HG02884 (cell line): Measurements from ENCODE around the gene B9D2.
"Not testable (repeated sequence)": the region's sequence is repeated elsewhere in the genome, so short reads cannot be mapped to it uniquely, and the experiment has no call there.

ENCODE experiments used
- ATAC-seq: cut with Tn5 transposase; IDR thresholded peaks from one replicate; pipeline ENCODE4 v1.9.1; 2021; ENCODE audit warnings: mild to moderate bottlenecking, moderate library complexity; ENCODE audit not compliant: unreplicated experiment

Gene B9D2

DNA sequence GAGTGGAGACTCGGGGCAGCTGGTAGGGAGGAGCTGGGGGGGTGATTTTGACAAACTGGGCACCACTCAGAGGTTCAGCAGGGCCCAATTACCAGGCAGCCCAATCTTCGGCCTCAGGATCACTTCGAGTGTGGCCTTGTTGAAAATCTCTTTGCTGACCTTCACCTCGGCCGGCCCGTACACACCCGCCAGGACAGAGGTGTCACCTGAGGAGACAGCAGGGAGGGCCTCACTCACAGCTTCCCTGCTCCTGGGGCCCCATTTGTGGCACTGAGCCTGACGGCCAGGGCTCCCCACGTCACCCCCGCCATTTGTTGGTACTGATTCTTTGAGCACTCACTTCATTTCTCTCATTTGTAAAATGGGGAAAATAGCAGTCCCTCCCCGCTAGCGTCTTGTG lies 28.8 kb upstream of the B9D2 start:
- ATAC-seq = no peak

DNA sequence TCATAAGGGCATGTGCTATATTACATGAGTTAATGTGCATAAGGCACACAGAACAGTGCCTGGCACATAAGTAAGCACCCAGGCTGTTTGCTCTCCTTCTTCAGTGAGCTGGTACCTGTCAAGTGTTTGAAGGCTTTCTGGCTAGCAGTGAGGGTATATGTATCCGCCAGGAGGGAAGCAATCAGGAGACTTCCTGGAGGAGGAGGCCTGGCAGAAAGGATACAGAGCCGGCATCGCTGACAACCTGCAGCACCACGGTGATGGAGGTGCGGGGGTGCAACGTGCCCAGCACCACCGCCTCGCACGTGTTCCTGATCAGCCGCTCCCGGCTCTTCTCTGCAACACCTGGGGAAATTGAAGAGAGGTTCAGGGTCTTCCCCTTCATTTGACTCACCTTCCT lies 27.7 kb upstream of the B9D2 start:
- ATAC-seq = no peak

DNA sequence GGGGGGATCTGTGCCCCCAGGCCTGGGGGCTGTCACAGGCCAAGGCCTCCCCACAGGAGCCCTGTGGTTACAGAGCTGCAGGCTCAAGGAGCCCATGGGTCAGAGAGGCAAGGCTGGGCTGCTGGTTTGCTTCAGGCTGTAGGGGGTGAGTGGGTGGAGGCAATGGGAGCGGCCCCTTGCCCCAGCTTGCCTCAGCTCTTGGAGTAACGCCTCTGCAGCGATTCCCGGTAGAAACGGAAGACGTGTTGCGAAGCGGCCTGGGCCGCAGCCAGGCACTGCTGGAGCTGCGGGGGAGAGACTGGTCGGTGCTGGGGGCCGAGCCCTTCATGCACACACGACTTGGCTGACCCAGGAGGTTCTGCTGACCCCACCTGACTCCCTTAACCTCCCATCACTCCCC lies 22.5 kb upstream of the B9D2 start:
- no peak for ATAC-seq

DNA sequence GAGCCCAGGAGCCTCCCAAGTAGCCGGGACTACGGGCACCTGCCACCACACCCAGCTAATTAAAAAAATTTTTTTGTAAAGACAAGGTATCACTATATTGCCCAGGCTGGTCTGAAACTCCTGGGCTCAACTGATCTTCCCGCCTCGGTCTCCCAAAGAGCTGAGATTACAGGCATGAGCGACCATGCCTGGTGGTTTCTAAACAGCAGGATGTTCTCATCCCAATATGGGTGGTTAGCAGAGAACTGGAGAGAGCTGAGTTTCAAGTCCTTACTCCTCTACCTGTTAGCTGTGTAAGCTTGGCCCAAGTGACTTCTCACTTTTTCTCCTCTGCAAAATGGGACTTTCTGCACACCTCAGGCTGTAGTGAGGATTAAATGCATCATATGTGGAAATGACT lies 20.4 kb upstream of the B9D2 start:
- ATAC-seq = no peak

DNA sequence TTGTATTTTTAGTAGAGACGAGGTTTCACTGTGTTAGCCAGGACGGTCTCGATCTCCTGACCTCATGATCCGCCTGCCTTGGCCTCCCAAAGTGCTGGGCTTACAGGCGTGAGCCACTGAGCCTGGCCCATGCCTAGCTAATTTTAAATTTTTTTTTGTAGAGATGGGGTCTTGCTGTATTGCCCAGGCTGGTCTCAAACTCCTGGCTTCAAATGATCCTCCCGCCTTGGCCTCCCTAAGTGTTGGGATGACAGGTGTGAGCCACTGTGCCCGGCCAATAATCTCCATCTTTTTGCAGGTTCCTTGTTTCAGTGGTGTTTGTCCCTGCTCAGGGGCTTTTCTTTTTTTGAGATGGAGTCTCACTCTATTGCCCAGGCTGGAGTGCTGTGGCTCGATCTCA lies 17.6 kb upstream of the B9D2 start:
- ATAC-seq = not testable (repeated sequence)

DNA sequence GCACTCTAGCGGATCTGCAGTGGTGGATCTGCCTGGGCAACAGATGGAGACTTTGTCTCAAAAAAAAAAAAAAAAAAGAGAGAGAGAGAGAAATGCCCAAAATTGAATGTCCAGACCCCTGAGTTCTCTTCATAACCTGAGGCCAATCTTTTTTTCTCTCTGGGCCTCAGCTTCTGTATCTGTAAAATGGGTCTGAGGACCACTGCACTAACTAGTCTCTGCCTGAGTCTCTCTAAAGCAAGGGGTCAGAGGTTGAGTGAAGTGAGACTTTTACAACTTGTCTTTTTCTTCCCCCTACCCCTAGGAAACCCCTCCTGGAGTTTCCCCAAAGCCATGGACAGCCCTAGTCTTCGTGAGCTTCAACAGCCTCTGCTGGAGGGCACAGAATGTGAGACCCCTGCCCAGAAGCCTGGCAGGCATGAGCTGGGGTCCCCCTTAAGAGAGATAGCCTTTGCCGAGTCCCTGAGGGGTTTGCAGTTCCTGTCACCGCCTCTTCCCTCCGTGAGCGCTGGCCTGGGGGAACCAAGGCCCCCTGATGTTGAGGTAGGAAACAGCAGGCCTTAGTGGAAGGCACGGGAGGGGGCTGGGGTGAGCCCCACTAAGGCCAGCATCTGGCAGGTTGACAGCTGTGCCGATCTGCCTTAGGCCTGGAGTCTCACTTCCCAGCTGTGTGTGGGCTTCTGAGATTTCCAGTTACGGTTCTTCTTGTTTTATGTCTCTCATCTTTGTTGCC lies 14.2 kb upstream of the B9D2 start:
- ATAC-seq = no peak

DNA sequence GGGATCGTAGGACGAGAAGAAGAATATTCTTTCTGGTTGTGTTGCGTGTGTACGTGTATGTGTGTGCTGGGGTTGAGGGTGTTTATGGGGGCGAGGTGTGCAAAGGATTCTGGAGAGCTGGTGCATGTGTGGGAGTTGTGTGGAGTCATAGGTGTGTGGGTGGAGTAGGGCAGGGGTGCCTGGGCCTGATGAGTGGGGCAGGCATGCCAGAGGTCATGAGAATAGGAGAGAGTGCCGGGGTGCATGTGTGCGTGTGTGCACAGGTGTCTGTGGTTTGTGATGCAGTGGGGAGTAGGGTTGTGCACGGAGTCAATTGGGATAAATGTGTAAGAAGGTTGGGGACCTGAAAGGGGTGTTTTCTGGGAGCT lies 13.0 kb upstream of the B9D2 start:
- no peak for ATAC-seq

DNA sequence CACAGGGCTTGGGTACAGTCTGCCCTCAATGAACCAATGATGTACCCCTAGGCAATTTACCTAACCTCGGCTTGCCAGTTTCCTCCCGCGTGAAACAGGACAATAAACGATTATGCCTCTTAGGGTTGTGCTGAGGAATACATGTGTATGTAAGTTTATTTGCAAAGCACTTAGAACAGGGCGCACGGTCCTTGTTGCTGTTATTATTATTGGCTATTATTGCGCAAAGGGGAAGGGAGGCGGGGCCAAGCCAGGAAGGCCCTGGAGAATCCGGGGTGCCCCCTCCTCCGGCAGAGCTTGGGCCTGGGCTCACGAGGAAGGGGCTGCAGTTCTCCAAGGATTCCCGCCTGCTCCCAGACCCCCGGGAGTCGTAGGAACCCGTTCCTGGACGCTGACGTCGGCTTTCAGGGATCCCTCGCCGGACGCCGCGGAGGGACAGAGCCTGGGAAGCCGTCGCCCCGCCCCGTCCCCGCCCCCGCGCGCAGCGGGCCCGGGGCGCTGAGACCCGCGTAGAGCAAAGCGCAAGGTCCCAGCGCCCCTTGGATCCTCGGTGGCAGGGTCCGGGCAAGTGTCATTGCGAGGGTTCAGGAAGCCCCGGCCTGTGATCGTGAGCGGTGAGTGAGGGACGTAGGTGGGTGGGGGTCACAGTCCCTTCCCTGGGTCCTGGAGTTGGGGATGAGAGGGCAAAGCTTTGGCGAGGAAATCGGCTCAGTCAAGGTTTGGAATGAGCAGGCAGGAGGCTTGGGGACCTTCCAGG lies 12.5 kb upstream of the B9D2 start, which contains the start of gene TMEM91:
Gene TMEM91 (plus strand): TSS at position 293 of the 757 bp plus-strand sequence. CDS start 1,777 bp downstream, outside the sequence.
- ATAC-seq = no peak

DNA sequence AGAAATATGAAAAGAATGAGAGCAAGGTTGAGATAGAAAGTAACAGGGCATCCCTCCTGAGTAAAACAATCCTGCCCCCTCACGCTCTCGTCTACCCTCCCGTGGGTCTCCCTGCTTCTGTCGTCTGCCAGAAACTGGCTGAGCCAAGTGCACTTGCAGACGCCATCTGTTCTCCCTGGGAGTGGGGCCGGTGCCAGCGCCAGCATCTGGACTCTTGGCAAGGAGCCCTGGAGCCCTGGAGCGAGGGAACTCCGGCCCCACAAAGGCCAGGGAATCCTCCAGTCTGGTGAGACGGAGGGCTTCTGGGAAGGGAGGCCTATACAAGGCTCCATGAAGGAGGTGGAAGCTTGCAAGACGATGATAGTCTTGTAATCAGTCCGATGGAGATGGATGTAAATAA lies 10.0 kb upstream of the B9D2 start:
- ATAC-seq = no peak

DNA sequence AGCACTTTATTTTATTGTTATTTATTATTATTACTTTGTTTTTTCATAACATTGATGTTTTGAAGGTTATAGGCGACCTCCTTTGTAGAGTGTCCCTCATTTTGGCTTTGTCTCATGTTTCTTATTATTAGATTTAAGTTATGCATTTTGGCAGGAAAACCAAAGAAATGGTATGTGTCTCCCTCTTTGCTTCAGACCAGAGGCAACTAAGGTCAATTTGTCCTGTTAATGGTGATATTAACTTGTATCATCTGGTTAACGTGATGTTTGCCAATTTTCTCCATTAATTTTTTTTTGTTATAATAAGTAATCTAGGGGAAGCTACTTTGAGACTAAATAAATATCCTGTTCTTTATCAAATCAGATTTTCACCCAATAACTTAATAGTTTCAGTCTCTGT lies 8.6 kb upstream of the B9D2 start:
- ATAC-seq = no peak

DNA sequence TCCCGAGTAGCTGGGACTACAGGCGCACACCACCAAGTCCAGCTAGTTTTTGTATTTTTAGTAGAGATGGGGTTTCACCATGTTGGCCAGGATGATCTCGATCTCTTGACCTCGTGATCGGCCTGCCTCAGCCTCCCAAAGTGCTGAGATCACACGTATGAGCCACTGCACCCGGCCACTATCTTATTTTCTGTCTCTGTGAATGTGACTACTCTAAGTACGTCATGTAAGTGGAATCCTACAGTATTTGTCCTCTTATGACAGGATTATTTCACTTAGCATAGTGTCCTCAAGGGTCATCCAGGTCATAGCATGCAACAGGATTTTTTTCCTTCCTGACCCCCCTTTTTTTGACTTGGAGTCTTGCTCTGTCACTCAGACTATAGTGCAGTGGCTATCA lies 7.6 kb upstream of the B9D2 start:
- ATAC-seq = no peak

DNA sequence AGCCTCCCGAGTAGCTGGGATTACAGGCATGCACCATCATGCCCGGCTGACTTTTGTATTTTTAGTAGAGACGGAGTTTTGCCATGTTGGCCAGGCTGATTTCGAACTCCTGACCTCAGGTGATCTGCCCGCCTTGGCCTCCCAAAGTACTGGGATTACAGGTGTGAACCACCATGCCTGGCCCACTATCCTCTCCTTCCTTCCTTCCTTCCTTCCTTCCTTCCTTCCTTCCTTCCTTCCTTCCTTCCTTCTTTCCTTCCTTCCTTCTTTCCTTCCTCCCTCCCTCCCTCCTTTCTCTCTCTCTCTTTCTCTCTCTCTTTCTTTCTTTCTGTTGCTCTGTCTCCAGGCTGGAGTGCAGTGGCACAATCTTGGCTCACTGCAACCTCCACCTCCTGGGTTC lies 7.2 kb upstream of the B9D2 start:
- not testable (repeated sequence) for ATAC-seq

DNA sequence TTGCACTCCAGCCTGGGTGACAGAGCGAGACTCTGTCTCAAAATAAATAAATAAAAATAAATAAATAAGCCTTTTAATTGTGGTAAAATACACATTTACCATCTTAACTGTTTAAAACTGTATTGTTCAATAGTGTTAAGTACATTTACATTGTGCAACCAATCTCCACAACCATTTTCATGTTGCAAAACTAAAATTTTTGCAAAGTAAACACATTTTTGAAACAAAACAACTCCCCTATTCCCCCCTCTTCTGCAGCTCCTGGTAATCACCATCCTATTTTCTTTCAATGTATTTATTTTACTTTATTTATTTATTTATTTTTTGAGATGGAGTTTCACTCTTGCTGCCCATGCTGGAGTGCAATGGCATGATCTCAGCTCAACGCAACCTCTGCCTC lies 5.8 kb upstream of the B9D2 start:
- no peak for ATAC-seq

DNA sequence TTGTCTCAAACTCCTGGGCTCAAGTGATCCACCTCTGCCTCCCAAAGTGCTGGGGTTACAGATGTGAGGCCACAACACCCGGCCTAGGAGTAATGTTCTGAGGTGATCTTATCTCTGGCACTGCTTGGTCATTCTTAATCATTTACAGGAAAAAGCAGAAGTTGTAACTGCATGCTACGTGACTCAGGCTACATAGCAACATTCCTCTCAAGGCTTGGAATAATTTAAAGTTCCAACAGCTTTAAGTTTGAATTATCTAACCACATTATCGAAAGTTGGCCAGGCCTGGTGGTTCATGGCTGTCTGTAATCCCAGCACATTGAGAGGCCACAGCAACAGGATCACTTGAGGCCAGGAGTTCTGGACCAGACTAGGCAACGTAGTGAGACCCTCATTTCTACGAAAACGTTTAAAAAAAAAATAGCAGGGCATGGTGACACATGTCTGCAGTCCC lies 3.9 kb upstream of the B9D2 start:
- ATAC-seq = no peak

DNA sequence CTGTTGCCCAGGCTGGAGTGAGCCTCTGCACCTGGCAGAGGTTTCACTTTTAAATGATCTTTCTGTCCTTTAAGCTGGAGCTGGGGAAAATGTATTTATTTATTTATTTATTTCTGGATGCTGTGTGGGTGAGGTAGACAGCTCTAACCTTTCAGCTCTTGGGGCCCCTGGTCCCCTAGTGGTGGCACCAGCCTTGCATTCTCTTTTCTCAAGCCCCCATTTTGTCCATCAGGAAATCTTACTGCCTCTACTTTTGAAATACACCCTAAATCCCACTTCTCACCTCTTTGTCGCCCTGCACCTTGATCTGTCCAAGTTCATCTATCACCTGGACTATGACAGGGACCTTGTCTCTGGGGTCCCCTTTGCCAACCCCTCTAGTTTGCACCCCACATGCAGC lies 2.1 kb upstream of the B9D2 start:
- ATAC-seq = no peak

DNA sequence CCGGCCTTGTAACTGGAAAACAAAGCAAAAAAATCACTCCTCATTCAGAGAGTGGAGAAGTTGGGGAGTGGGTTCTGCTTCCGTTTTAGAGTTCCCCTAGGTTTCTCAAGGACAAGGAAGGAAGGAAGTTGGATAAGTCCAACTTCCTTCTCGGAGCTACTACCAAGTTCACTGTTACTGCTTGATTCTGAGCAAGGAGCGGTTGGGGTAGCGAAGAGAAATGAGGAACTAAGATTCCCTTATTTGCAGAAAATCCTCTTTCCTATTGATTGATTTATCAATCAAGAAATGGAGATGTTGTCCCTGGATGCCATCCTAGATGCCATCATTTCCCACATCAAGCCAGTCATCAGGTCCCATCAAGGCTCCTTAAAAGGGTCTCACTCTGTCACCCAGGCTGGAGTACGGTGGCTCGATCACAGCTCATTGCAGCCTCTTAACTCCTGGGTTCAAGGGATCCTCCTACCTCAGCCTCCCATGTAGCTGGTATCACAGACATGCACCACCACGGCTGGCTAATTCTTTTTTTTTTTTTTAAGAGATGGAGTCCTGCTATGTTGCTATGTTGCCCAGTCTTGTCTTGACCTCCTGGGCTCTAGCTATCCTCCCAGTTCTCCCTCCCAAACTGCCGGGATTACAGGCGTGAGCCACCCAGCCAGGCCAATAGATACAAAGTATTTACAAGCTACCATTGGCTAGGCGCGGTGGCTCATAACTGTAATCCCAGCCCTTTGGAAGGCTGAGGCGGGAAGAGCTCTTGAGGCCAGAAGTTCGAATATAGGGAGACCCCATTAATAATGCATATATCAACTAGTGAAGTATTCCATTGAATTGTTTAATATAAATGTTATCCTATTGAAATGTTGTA lies 809 bp upstream of the B9D2 start:
- no peak for ATAC-seq

DNA sequence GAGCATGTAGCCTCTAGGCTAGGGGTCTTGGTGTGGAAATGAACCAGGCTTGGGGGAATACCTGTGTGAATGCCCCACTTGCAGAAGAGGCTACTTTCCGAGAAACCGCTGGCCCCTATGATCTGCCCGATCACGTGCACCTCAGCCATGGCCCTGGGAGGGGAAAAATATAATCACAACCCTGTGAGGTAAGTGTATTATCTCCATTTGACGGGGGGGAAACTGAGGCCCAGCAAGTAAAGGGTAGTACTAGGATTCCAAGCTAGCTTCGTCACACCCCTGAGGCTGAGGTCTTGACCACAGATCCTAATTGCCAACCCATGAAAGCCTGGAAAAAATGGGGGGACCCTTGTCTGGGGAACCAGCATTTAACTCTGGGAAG lies 587 bp downstream of the B9D2 start:
- no peak for ATAC-seq

DNA sequence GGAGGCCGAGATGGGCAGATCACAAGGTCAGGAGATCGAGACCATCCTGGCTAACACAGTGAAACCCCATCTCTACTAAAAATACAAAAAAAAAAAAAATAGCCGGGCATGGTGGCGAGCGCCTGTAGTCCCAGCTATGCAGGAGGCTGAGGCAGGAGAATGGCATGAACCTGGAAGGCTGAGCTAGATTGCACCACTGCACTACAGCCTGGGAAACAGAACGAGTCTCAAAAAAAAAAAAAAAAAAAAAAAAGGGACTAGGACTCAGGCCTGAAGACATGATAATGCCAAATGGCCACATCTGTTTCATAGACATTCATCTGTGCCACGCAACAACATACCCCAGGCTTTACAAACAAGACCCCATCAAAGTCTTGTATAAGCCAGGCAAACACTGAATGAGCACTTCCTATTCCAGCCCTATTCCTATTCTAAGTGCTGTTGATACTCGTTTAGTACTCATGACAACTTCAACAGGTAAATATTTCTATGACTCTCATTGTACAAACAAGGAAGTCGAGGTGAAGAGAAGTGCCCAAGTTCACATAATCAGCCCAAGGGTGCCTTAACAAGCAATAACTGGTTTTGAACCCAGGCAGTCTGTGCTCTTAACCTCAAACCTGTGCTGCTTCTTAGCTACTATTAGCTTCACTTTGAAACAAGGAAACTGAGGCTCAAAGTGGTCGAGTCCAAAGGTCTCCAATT lies 1.7 kb downstream of the B9D2 start:
- no peak for ATAC-seq

DNA sequence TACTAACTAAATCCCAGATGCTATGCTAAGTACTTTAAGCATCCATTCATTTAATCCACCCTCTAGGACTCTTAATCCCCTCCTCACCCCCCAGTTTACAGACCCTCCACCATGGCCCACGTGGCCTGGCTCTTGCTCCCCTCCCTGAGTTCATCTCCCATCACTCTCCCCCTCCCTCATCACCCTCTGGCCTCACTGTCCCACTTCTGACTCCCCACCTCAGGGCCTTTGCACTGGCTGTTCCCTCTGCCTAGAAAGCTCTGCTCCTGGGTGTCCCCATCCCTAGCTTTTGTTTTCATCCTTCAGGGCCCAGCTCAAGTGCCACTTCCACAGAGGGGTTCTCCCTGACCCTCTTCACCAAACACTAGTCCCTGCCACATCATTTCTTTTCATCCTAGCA lies 4.2 kb downstream of the B9D2 start:
- ATAC-seq = no peak

DNA sequence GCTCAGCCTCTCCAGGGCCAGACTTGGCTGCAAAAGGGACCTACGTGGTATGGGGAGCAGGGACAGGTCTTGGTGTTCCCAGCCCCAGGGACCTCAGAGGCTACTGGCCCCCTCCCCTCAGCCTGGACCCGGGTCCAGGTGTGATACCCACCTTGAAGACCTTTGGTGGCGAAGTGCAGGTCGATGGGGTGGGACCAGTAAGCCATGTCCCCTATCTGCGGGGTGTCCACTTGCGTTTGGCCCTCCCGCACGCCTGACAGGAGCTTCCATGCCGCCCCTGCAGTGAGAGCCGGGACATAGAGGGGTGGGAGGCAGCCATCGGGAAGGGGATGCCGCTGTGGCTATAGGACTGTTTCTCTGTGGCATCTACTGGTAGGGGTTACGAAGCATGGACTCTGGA lies 6.2 kb downstream of the B9D2 start:
- no peak for ATAC-seq
